ENCODE data around the gene MPRIP. TPM values are rescaled to one million over a fixed set of nuclear protein-coding genes. Genes with fewer than 3 reads are reported as not detected.

Gene MPRIP
- total RNA-seq, 4 donors from 2014 or later, result 65.7 to 168 (median 147) TPM

GRCh38 chr17:17171186-17171585 is 128.9 kb downstream of the MPRIP start:
- DNase-seq, result no peak
- Histone ChIP-seq H3K36me3 (peaks cover 28 to 100% (median 51%) of the 10 kb centered on the region in 3 donors), H3K27ac (no peak overlapping the region), H3K27me3 (no peaks in the 10 kb centered on the region), H3K4me1 (peaks cover 0 to 27% (median 14%) of the 10 kb centered on the region in 3 donors), H3K9me3 (no peaks in the 10 kb centered on the region), H3K4me3 (no peak overlapping the region)
- intact Hi-C loops (cut with DNase I), result no loop called here
- WGBS, 2 donors, result 54 to 83% methylated on average over 3 to 4 of the region's 7 CpGs
- no peak for TF ChIP-seq POLR2A (IDR thresholded peaks at IDR 0.05)
- no peak for TF ChIP-seq CTCF (IDR thresholded peaks at IDR 0.05)

GRCh38 chr17:17172001-17172939 is 130.0 kb downstream of the MPRIP start:
- intact Hi-C loops (cut with DNase I), result no loop called here
- DNase-seq, result no peak

GRCh38 chr17:17172990-17173389 is 130.7 kb downstream of the MPRIP start:
- Histone ChIP-seq H3K27me3 (no peaks in the 10 kb centered on the region), H3K9me3 (no peaks in the 10 kb centered on the region), H3K4me1 (peaks cover 0 to 27% (median 14%) of the 10 kb centered on the region in 3 donors), H3K27ac (no peak overlapping the region), H3K4me3 (no peak overlapping the region), H3K36me3 (peaks cover 16 to 100% (median 53%) of the 10 kb centered on the region in 3 donors)
- intact Hi-C loops (cut with DNase I), result no loop called here
- TF ChIP-seq POLR2A (IDR thresholded peaks at IDR 0.05) (no peak), CTCF (IDR thresholded peaks at IDR 0.05) (no peak)
- 86 to 91% methylated on average over 7 of the region's 9 CpGs for WGBS, 2 donors
- no peak for DNase-seq

More at GRCh38 chr17:17172001-17172939, 130.0 kb downstream of the MPRIP start:
- Histone ChIP-seq H3K27me3 (no peaks in the 10 kb centered on the region), H3K4me1 (peaks cover 0 to 27% (median 14%) of the 10 kb centered on the region in 3 donors), H3K4me3 (no peak overlapping the region), H3K27ac (no peak overlapping the region), H3K9me3 (no peaks in the 10 kb centered on the region), H3K36me3 (peaks cover 20 to 100% (median 51%) of the 10 kb centered on the region in 3 donors)
- TF ChIP-seq CTCF (IDR thresholded peaks at IDR 0.05) (no peak), POLR2A (IDR thresholded peaks at IDR 0.05) (no peak)
- 76 to 91% methylated on average over 10 of the region's 26 CpGs for WGBS, 2 donors

GRCh38 chr17:17173921-17174320 is 131.7 kb downstream of the MPRIP start:
- Histone ChIP-seq H3K4me3 (no peak overlapping the region), H3K36me3 (peaks cover 16 to 100% (median 53%) of the 10 kb centered on the region in 3 donors), H3K9me3 (no peaks in the 10 kb centered on the region), H3K27ac (no peak overlapping the region), H3K4me1 (peaks cover 0 to 32% (median 14%) of the 10 kb centered on the region in 3 donors), H3K27me3 (no peaks in the 10 kb centered on the region)
- DNase-seq, result no peak
- 90 to 96% methylated on average over 2 to 10 of the region's 14 CpGs for WGBS, 2 donors
- intact Hi-C loops (cut with DNase I), result no loop called here
- TF ChIP-seq POLR2A (IDR thresholded peaks at IDR 0.05) (no peak), CTCF (IDR thresholded peaks at IDR 0.05) (no peak)

- H3K27me3 ChIP-seq, result no peaks in the 10 kb centered on the region
- no peaks in the 10 kb centered on the region for H3K9me3 ChIP-seq
- peaks cover 18 to 100% (median 63%) of the 10 kb centered on the region in 3 donors for H3K36me3 ChIP-seq
- H3K4me1 ChIP-seq, result peaks cover 0 to 43% (median 13%) of the 10 kb centered on the region in 3 donors
- DNase-seq, result no peak
- no peak overlapping the region for H3K27ac ChIP-seq
- intact Hi-C loops (cut with DNase I), result no loop called here
- WGBS, 2 donors, result 81 to 96% methylated on average over 5 to 6 of the region's 8 CpGs
- no peak for TF ChIP-seq POLR2A (IDR thresholded peaks at IDR 0.05)
- no peak for TF ChIP-seq CTCF (IDR thresholded peaks at IDR 0.05)
- H3K4me3 ChIP-seq, result no peak overlapping the region
Measured at GRCh38 chr17:17175340-17175739, 133.1 kb downstream of the MPRIP start.

Measured in esophagus squamous epithelium (tissue), 5 donors.